Transverse colon (tissue), 4 donors: ENCODE measurements around the gene FTCD. TPM values are rescaled to one million over a fixed set of nuclear protein-coding genes. Genes with fewer than 3 reads are reported as not detected.

Experiments used
- DNase-seq: peaks from one replicate; pipeline ENCODE4 v3.0.0-alpha.2; 2019
- H3K27ac ChIP-seq, 4 donors: fragments of 200-600 bp; sonication (generic); 2 replicates each; pipeline ENCODE4 v1.5.1; 2016 to 2018; ENCODE audit warnings: inconsistent platforms in 4 of 4
- H3K27me3 ChIP-seq: fragments of 200-600 bp; sonication (generic); 2 replicates; pipeline ENCODE4 v1.5.1; 2017; ENCODE audit warnings: inconsistent platforms
- H3K36me3 ChIP-seq, 4 donors: fragments of 200-600 bp; sonication (generic); 2 replicates each; pipeline ENCODE4 v1.5.1; 2017 to 2019; ENCODE audit warnings: inconsistent platforms in 4 of 4
- H3K4me1 ChIP-seq, 4 donors: fragments of 200-600 bp; sonication (generic); 2 replicates each; pipeline ENCODE4 v1.5.1; 2017 to 2020; ENCODE audit warnings: inconsistent platforms in 4 of 4
- H3K4me3 ChIP-seq, 4 donors: fragments of 200-600 bp; sonication (generic); 1 replicate in 1 of 4; 2 replicates in 3 of 4; pipeline versions ENCODE4 v1.5.1 to v1.6.1; 2017 to 2019; ENCODE audit warnings: inconsistent platforms in 4 of 4
- H3K9me3 ChIP-seq, 2 donors: fragments of 200-600 bp; sonication (generic); 2 replicates each; pipeline ENCODE4 v1.5.1; 2017 to 2019; ENCODE audit warnings: inconsistent platforms in 2 of 2
- CTCF ChIP-seq, 5 experiments: fragments of 200-600 bp in 3 of 5; fragments of 450-650 bp in 2 of 5; sonication (generic) in 3 of 5; IDR thresholded peaks; 1 replicate in 2 of 5; 2 replicates in 3 of 5; pipeline ENCODE4 v1.5.1; 2016 to 2017; ENCODE audit warnings: antibody characterized with exemption in 5 of 5, inconsistent platforms in 3 of 5, mild to moderate bottlenecking in 2 of 5, moderate library complexity in 1 of 5
- EP300 ChIP-seq: sonication (generic); formaldehyde crosslinking; IDR thresholded peaks from one replicate; pipeline ENCODE4 v1.6.1; 2017; ENCODE audit warnings: antibody characterized with exemption, low read depth
- POLR2A ChIP-seq: fragments of 450-650 bp; IDR thresholded peaks from one replicate; pipeline ENCODE4 v1.6.1; 2016; ENCODE audit warnings: antibody characterized with exemption, mild to moderate bottlenecking, moderate library complexity
- POLR2AphosphoS5 ChIP-seq, 3 donors: sonication (generic); formaldehyde crosslinking; IDR thresholded peaks; one replicate each; pipeline ENCODE4 v1.6.1; 2016; ENCODE audit warnings: antibody characterized with exemption in 3 of 3
- WGBS, 2 donors: methylation state at CpG; one replicate each; pipeline ENCODE4 v1.1.5; 2018; ENCODE audit warnings: low coverage in 1 of 2; 5-methylcytosine and 5-hydroxymethylcytosine counted together
- in situ Hi-C, 4 donors: fragments of 200-750 bp; cut with MboI; loops; one replicate each; pipeline versions ENCODE4 v1.15.0 to v1.15.1; 2017; ENCODE audit warnings: low sequenced_read_pairs in 3 of 4, low pct_ligation_motif_present in 1 of 4, low pct_unique_long_range_greater_than_20kb in 1 of 4
- intact Hi-C: fragments of 100-400 bp; cut with DNase I; formaldehyde crosslinking; loops from one replicate; pipeline ENCODE4 v1.15.1; 2023; ENCODE audit warnings: low total_unique reads
- total RNA-seq, 4 donors: library from RNA; depleted of rRNA; stranded (reverse); fragments of >200 nt; gene quantifications; one replicate each; pipeline ENCODE4 v1.1.0, GENCODE V29; 2016

The FTCD gene
- total RNA-seq, 4 donors from 2014 or later = not detected

- intact Hi-C loops = no loop called here
- WGBS, 2 donors = 79% methylated on average over 21 of the region's 29 CpGs; no CpG with 5 or more reads in 1 of the 2 donors
- in situ Hi-C loops = loop anchor here in 1 of 4 donors (25.0 kb wide), 1 partner anchor 159 kb away; no protein-coding TSS in a partner anchor
- peak; percentile 6 for DNase-seq
- Histone ChIP-seq H3K4me3 (no peak overlapping the region), H3K27ac (peak overlapping the region in 1 of 4 donors; percentile 34), H3K4me1 (no peaks in the 10 kb centered on the region), H3K27me3 (no peaks in the 10 kb centered on the region), H3K36me3 (peaks cover 0 to 44% (median under 1%) of the 10 kb centered on the region in 4 donors), H3K9me3 (no peaks in the 10 kb centered on the region)
- TF ChIP-seq EP300 (no peak), POLR2A (no peak), POLR2AphosphoS5 (IDR thresholded peaks at IDR 0.05) (no peak), CTCF (IDR thresholded peaks at IDR 0.05) (no peak)
Observed at GRCh38 chr21:46121286-46122221, 33.8 kb downstream of the FTCD start.

DNA sequence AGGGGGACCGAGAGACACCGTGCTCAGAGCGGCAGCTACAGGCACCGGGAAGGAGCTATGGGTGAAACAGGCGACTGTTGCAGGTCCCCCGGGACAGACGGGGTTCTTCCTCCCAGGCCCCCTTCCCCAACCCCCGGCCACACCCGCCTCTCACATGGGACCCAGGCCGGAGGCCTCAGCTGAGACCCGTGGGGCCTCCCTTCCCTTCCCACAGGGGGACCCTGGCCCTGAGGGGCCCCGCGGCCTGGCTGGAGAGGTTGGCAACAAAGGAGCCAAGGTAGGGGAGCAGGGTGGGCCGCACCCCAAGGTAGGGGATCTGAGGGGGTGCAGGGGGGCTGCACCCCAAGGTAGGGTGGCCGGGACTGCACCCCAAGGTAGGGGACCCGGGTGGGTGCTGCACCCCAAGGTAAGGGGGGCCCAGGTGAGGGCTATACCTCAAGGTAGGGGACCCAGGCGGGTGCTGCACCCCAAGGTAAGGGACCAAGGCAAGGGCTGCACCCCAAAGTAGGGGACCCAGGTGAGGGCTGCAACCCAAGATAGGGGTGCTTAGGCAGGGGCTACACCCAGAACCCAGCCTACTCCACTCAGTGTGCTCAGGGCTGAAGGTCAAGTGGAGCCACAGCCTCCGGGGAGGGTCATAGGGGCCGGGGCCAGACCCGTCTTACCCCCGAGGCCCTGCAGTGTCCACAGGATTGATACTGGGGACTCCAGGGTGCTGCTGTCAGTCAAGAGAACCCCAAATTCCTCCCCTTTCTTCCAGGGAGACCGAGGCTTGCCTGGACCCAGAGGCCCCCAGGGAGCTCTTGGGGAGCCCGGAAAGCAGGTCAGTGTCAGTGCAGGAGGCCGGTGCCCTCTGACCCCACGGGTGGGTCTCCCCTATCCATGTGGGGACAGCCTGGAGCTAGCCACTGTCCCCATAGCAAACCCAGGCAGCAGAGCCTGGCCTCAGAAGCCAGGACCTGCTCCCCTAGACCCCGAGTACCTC, 34.8 kb downstream of the FTCD start:
- intact Hi-C loops (no loop called here), in situ Hi-C loops (loop anchor here in 1 of 4 donors (25.0 kb wide), 1 partner anchor 158 kb away; no protein-coding TSS in a partner anchor)
- WGBS, 2 donors = 72% methylated on average over 16 of the region's 26 CpGs; no CpG with 5 or more reads in 1 of the 2 donors
- Histone ChIP-seq H3K27me3 (no peaks in the 10 kb centered on the region), H3K36me3 (peaks cover 0 to 53% (median 4%) of the 10 kb centered on the region in 4 donors), H3K4me1 (no peaks in the 10 kb centered on the region), H3K27ac (peak overlapping the region in 1 of 4 donors; percentile 34), H3K4me3 (no peak overlapping the region), H3K9me3 (no peaks in the 10 kb centered on the region)
- DNase-seq = no peak
- no peak for TF ChIP-seq POLR2AphosphoS5 (IDR thresholded peaks at IDR 0.05)
- TF ChIP-seq POLR2A = no peak
- no peak for TF ChIP-seq CTCF (IDR thresholded peaks at IDR 0.05)
- no peak for TF ChIP-seq EP300

DNA sequence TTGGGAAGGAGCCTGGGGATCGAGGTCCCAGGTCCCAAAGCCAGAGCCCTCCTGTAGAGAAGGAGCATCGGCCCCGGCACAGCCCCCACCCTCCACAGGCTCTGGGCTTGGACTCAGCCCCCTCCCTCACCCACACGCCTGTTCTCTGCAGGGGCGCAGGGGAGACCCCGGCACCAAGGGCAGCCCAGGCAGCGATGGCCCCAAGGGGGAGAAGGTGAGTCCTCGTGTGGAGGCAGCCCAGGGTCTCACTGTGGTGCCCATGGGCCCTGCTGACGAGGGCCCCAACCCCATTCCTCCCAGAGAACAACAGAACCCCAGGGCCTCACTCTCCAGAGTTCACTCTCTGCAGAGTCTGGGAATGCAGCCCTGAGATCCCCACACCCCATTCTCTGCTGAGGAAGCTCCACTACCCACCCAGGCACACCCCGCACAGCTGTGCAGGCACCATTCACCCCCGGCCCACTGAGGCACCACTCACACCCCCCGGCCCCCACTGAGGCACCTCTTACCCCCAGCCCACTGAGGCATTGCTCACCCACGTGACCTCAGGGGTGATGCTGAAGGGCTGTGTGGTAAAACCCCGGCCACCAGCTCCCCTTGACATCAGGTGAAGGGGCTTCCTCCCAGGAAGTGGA, 35.6 kb downstream of the FTCD start:
- 68% methylated on average over 10 of the region's 14 CpGs; no CpG with 5 or more reads in 1 of the 2 donors for WGBS, 2 donors
- no peak for TF ChIP-seq POLR2AphosphoS5 (IDR thresholded peaks at IDR 0.05)
- TF ChIP-seq CTCF (IDR thresholded peaks at IDR 0.05) = no peak
- no peak for TF ChIP-seq EP300
- TF ChIP-seq POLR2A = no peak
- H3K4me3 ChIP-seq = no peak overlapping the region
- H3K27me3 ChIP-seq = no peaks in the 10 kb centered on the region
- peak; percentile 4 for DNase-seq
- H3K36me3 ChIP-seq = peaks cover 0 to 58% (median 5%) of the 10 kb centered on the region in 4 donors
- intact Hi-C loops (no loop called here), in situ Hi-C loops (loop anchor here in 1 of 4 donors (25.0 kb wide), 1 partner anchor 157 kb away; no protein-coding TSS in a partner anchor)
- no peaks in the 10 kb centered on the region for H3K4me1 ChIP-seq
- no peaks in the 10 kb centered on the region for H3K9me3 ChIP-seq
- peak overlapping the region in 1 of 4 donors; percentile 0 for H3K27ac ChIP-seq
